Astrocyte of the cerebellum (primary cell): ENCODE measurements around the gene GRID2.

Source experiments
- DNase-seq: peaks from one replicate; pipeline ENCODE4 v3.0.0-alpha.2; 2011; ENCODE audit warnings: low read depth
- H3K4me3 ChIP-seq: 2 replicates; pipeline ENCODE4 v1.5.1; 2011; ENCODE audit warnings: mild to moderate bottlenecking, low read depth, low read length, moderate library complexity
- CTCF ChIP-seq: IDR thresholded peaks from 2 replicates; pipeline ENCODE4 v1.5.1; 2012; ENCODE audit warnings: low read length, low read depth, moderate library complexity, mild to moderate bottlenecking; ENCODE audit errors: missing control alignments
- in situ Hi-C: cut with HindIII; loops from 2 replicates; pipeline ENCODE4 v1.10.0; 2017; ENCODE audit warnings: low sequenced_read_pairs

GRID2 gene

GRCh38 chr4:93740890-93741289, 1437.1 kb downstream of the GRID2 start:
- in situ Hi-C loops = no loop called here
- no peak for DNase-seq
- TF ChIP-seq CTCF = no peak
- H3K4me3 ChIP-seq = no peak overlapping the region

DNA sequence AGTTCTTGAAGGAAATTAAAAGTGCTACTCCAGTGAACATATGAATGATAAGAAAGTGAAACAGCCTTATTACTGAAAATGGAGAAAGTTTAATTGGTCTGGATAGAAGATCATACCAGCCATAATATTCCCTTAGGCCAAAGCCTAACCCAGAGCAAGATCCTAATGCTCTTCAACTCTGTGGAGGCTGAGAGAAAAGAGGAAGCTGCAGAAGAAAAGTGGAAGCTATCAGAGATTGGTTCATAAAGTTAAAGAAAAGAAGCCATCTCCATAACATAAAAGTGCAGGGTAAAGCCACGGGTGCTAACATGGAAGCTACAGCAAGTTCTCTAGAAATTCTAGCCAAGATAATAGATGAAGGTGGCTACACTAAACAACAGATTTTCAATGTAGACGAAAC, 1439.3 kb downstream of the GRID2 start:
- DNase-seq = no peak
- in situ Hi-C loops = no loop called here
- no peak for TF ChIP-seq CTCF
- H3K4me3 ChIP-seq = no peak overlapping the region

GRCh38 chr4:93743635-93744034, 1439.9 kb downstream of the GRID2 start:
- no peak overlapping the region for H3K4me3 ChIP-seq
- no peak for TF ChIP-seq CTCF
- in situ Hi-C loops = no loop called here
- no peak for DNase-seq

DNA sequence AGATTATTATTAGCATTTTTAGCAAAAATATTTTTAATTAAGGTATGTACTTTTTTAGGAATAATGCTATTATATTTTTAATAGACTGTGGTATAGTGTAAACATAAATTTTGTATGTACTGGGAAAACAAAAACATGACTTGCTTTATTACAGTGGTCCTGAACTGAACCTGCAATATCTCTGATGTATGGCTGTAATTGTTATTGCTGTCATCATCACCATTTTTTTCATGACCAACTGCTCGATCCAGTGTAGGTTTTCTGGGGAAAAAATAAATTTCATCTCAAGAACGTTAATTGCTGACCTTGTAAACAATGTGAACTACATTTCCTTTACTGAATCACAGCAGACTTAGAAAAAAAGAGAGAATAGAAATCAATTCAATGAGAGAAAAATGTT, 1441.2 kb downstream of the GRID2 start:
- no peak for TF ChIP-seq CTCF
- H3K4me3 ChIP-seq = no peak overlapping the region
- no peak for DNase-seq
- in situ Hi-C loops = no loop called here

- in situ Hi-C loops = no loop called here
- no peak for DNase-seq
- no peak for TF ChIP-seq CTCF
- H3K4me3 ChIP-seq = no peak overlapping the region
Observed at GRCh38 chr4:93746031-93746430, 1442.3 kb downstream of the GRID2 start.

- no peak for DNase-seq
- in situ Hi-C loops = no loop called here
- no peak for TF ChIP-seq CTCF
- H3K4me3 ChIP-seq = no peak overlapping the region
Observed at GRCh38 chr4:93747220-93747619, 1443.5 kb downstream of the GRID2 start.
